ENCODE measurements around the gene ANG.

DNA sequence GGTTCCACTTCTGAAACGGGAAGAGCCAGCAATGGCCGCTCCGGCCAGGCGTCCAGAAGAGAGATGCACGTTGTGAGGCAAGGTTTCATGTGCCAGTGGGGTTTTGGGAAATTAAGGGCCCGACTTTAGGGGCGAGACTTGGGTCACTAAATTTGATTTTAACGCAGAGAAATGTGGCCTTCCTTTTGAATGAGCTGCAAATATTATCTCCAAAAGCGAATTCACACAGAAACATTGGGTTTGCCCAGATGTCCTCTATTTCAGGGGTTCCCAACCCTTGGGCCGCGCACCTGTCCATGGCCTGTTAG, 6.5 kb upstream of the ANG start:
- TF ChIP-seq EZH2 (IDR thresholded peaks at IDR 0.05) (no peak), POLR2A (IDR thresholded peaks at IDR 0.05; ENCODE audit: borderline replicate concordance, extremely low read depth, insufficient read depth, insufficient read length) (peak; percentile 18), TCF7L2 (IDR thresholded peaks at IDR 0.05; ENCODE audit: borderline replicate concordance, extremely low read depth, insufficient read depth, insufficient read length) (no peak), POLR2AphosphoS5 (IDR thresholded peaks at IDR 0.05; ENCODE audit: low read depth, low read length) (no peak), RAD21 (IDR thresholded peaks at IDR 0.05; ENCODE audit: low read depth) (no peak), CEBPB (IDR thresholded peaks at IDR 0.05; ENCODE audit: low read depth) (no peak), ELF1 (IDR thresholded peaks at IDR 0.05; ENCODE audit: borderline replicate concordance, low read depth) (no peak)
- TF ChIP-seq, protein P1, sequence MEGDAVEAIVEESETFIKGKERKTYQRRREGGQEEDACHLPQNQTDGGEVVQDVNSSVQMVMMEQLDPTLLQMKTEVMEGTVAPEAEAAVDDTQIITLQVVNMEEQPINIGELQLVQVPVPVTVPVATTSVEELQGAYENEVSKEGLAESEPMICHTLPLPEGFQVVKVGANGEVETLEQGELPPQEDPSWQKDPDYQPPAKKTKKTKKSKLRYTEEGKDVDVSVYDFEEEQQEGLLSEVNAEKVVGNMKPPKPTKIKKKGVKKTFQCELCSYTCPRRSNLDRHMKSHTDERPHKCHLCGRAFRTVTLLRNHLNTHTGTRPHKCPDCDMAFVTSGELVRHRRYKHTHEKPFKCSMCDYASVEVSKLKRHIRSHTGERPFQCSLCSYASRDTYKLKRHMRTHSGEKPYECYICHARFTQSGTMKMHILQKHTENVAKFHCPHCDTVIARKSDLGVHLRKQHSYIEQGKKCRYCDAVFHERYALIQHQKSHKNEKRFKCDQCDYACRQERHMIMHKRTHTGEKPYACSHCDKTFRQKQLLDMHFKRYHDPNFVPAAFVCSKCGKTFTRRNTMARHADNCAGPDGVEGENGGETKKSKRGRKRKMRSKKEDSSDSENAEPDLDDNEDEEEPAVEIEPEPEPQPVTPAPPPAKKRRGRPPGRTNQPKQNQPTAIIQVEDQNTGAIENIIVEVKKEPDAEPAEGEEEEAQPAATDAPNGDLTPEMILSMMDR (IDR thresholded peaks at IDR 0.05 in 2 of 3, conservative IDR thresholded peaks at IDR 0.05 in 1 of 3; ENCODE audit: borderline replicate concordance in 1 of 3, insufficient read depth in 1 of 3, low read depth in 2 of 3, low read length in 2 of 3), result 0 out of 6 replicates have a peak, but pooled peaks of 1 of the 3 experiments have one; percentile 6
- TF ChIP-seq, protein P2, sequence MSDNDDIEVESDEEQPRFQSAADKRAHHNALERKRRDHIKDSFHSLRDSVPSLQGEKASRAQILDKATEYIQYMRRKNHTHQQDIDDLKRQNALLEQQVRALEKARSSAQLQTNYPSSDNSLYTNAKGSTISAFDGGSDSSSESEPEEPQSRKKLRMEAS (IDR thresholded peaks at IDR 0.05), result no peak
- TF ChIP-seq, protein P3, sequence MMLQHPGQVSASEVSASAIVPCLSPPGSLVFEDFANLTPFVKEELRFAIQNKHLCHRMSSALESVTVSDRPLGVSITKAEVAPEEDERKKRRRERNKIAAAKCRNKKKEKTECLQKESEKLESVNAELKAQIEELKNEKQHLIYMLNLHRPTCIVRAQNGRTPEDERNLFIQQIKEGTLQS (IDR thresholded peaks at IDR 0.05), result no peak
